ENCODE data around the gene NELL2.

DNA sequence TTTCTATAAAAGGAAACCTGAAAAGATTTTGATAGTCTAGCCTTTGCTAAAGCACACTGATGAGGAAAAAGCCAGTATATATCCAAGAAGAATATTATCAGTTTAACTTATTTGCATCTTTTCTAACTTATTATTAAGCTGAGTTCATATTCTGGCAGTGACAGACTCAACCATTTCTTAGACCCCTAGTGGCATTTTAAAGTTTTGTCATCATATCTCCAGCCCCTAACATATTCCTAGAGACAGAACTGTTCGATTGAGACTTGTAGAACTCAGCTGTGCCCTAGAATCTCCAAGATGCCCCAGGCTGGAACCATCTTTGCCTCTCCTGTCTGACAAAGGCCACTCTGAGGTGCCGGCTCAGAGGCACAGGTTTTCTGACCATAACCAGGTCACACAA, 365.6 kb downstream of the NELL2 start:
- TF ChIP-seq FOXM1 (IDR thresholded peaks at IDR 0.05; ENCODE audit: borderline replicate concordance) (no peak), ARNT (IDR thresholded peaks at IDR 0.05) (no peak), ELF4 (IDR thresholded peaks at IDR 0.05) (no peak), SUZ12 (IDR thresholded peaks at IDR 0.05) (no peak), CTBP1 (IDR thresholded peaks at IDR 0.05; ENCODE audit: borderline replicate concordance) (no peak), FOXA1 (IDR thresholded peaks at IDR 0.05) (no peak), ZNF384 (IDR thresholded peaks at IDR 0.05) (no peak), BHLHE40 (IDR thresholded peaks at IDR 0.05; ENCODE audit: borderline replicate concordance) (no peak), FOXK2 (IDR thresholded peaks at IDR 0.05) (no peak), SP1 (IDR thresholded peaks at IDR 0.05) (no peak), NFRKB (IDR thresholded peaks at IDR 0.05) (no peak), L3MBTL2 (conservative IDR thresholded peaks at IDR 0.05) (no peak)

Measured in HEK293T (cell line).